ENCODE data around the gene FKBP3. TPM values are rescaled to one million over a fixed set of nuclear protein-coding genes. Genes with fewer than 3 reads are reported as not detected.
A peak's percentile ranks its signal among the peaks of the same experiment; 100 is the strongest.

The FKBP3 gene
- polyA plus RNA-seq, 1 donor (not counting 4 experiments of a cell fraction or from before 2014, with no cell fraction given) = 98.8 TPM

- H2AFZ ChIP-seq (ENCODE audit: control insufficient read depth, low read length) = no peak overlapping the region
- no peaks in the 10 kb centered on the region for H3K79me2 ChIP-seq (ENCODE audit: control insufficient read depth, insufficient read depth, low read length)
- H3K9ac ChIP-seq (ENCODE audit: control insufficient read depth, extremely low read depth, insufficient read depth, low read length) = no peak overlapping the region
- H3K27me3 ChIP-seq (ENCODE audit: control insufficient read depth, extremely low read depth, insufficient read depth, low read length) = no peaks in the 10 kb centered on the region
- H3K36me3 ChIP-seq (ENCODE audit: control insufficient read depth in 2 of 2, extremely low read depth in 1 of 2, insufficient read depth in 2 of 2, low read length in 2 of 2) = no peaks in the 10 kb centered on the region
- dilution Hi-C loops (cut with MboI; ENCODE audit: extremely low pct_ligation_motif_present, low sequenced_read_pairs) = no loop called here
- H3K4me1 ChIP-seq (ENCODE audit: control insufficient read depth, extremely low read depth, insufficient read depth, low read length) = no peaks in the 10 kb centered on the region
- FAIRE-seq (no peak), DNase-seq (ENCODE audit: low read depth, low spot score) (no peak)
- no peaks in the 10 kb centered on the region for H4K20me1 ChIP-seq (ENCODE audit: control insufficient read depth, extremely low read depth, insufficient read depth, low read length)
- H3K4me3 ChIP-seq (ENCODE audit: control insufficient read depth in 2 of 3, extremely low read depth in 1 of 3, insufficient read depth in 2 of 3, low read depth in 1 of 3, low read length in 3 of 3) = no peak overlapping the region
- no peaks in the 10 kb centered on the region for H3K9me1 ChIP-seq (ENCODE audit: control insufficient read depth, extremely low read depth, insufficient read depth, low read length)
- H3K9me3 ChIP-seq (ENCODE audit: control insufficient read depth, low read depth, low read length) = no peaks in the 10 kb centered on the region
- no peak overlapping the region for H3K4me2 ChIP-seq (ENCODE audit: control insufficient read depth, extremely low read depth, insufficient read depth, low read depth, low read length)
- H3K27ac ChIP-seq (ENCODE audit: control insufficient read depth, insufficient read depth, low read length) = no peak overlapping the region
- TF ChIP-seq CTCF (optimal IDR thresholded peaks at IDR 0.05 in 1 of 3, IDR thresholded peaks at IDR 0.05 in 1 of 3, conservative IDR thresholded peaks at IDR 0.05 in 1 of 3; ENCODE audit: extremely low read depth in 1 of 3, insufficient read depth in 2 of 3, low read length in 3 of 3) (no peak), EZH2 (IDR thresholded peaks at IDR 0.05; ENCODE audit: low read length) (no peak)
These were observed 35.6 kb upstream of the FKBP3 start for GRCh38 chr14:45169906-45170305.

GRCh38 chr14:45156067-45156466 is 21.8 kb upstream of the FKBP3 start:
- Histone ChIP-seq H3K4me1 (ENCODE audit: control insufficient read depth, extremely low read depth, insufficient read depth, low read length) (no peaks in the 10 kb centered on the region), H4K20me1 (ENCODE audit: control insufficient read depth, extremely low read depth, insufficient read depth, low read length) (no peaks in the 10 kb centered on the region), H3K4me3 (ENCODE audit: control insufficient read depth in 2 of 3, extremely low read depth in 1 of 3, insufficient read depth in 2 of 3, low read depth in 1 of 3, low read length in 3 of 3) (no peak overlapping the region), H3K79me2 (ENCODE audit: control insufficient read depth, insufficient read depth, low read length) (no peaks in the 10 kb centered on the region), H3K4me2 (ENCODE audit: control insufficient read depth, extremely low read depth, insufficient read depth, low read depth, low read length) (no peak overlapping the region), H3K9ac (ENCODE audit: control insufficient read depth, extremely low read depth, insufficient read depth, low read length) (no peak overlapping the region), H3K27ac (ENCODE audit: control insufficient read depth, insufficient read depth, low read length) (no peak overlapping the region), H3K9me1 (ENCODE audit: control insufficient read depth, extremely low read depth, insufficient read depth, low read length) (no peaks in the 10 kb centered on the region), H3K27me3 (ENCODE audit: control insufficient read depth, extremely low read depth, insufficient read depth, low read length) (no peaks in the 10 kb centered on the region), H3K9me3 (ENCODE audit: control insufficient read depth, low read depth, low read length) (no peaks in the 10 kb centered on the region), H2AFZ (ENCODE audit: control insufficient read depth, low read length) (no peak overlapping the region), H3K36me3 (ENCODE audit: control insufficient read depth in 2 of 2, extremely low read depth in 1 of 2, insufficient read depth in 2 of 2, low read length in 2 of 2) (peaks cover 0 to 1% of the 10 kb centered on the region in 2 experiments)
- FAIRE-seq (no peak), DNase-seq (ENCODE audit: low read depth, low spot score) (no peak)
- dilution Hi-C loops (cut with MboI; ENCODE audit: extremely low pct_ligation_motif_present, low sequenced_read_pairs) = no loop called here
- TF ChIP-seq CTCF (optimal IDR thresholded peaks at IDR 0.05 in 1 of 3, IDR thresholded peaks at IDR 0.05 in 1 of 3, conservative IDR thresholded peaks at IDR 0.05 in 1 of 3; ENCODE audit: extremely low read depth in 1 of 3, insufficient read depth in 2 of 3, low read length in 3 of 3) (peak in 1 of 3 experiments; percentile 35), EZH2 (IDR thresholded peaks at IDR 0.05; ENCODE audit: low read length) (no peak)

Measured in keratinocyte (primary cell).